ENCODE data around the gene IFNA5. TPM values are rescaled to one million over a fixed set of nuclear protein-coding genes. Genes with fewer than 3 reads are reported as not detected.

IFNA5 gene
- total and polyA plus RNA-seq, 2 of the 4 experiments (the other 2 are of a cell fraction), result not detected

DNA sequence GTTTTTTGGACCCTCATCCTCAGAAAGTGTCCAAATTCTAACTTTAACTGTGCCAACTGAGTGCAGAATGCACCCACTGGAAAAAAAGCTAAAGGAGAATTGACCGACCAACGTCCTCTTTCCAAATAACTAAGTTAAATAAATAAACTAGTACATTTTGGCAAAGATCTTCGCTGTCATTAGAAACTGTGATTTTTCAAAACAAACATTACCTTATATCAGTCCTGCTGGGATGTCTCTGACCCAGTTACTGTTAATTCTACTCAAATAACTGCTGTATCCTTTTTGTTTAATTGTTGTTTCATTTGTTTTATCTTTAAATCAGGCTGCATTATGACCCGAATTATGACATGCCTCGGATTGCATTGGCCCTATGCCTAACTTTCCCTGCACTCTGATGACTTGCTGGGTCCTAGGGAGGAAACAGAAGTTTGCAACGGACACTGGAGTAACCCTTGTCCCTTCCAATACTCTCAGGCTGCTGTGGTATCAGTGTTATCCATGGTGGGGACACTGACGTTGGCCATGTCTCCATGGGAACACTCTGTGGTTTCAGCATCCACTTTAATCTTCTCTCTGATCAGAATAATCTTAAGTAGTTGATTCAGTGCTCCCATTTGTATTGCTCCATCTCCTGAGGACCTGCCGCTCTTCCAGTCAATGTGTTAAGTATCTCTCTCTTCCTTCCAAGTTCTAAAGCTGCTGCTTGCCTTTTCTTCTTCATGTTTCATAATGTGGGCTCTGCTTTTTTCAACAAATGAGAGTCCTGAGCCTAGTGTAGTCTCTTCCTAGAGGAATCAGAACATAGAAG is 11.1 kb upstream of the IFNA5 start:
- no peak overlapping the region for H2BK5ac ChIP-seq (ENCODE audit: low read depth, low read length, poor library complexity, severe bottlenecking)
- H3K4ac ChIP-seq (ENCODE audit: low read depth, low read length), result no peak overlapping the region
- POLR2A ChIA-PET (ENCODE audit: unreplicated experiment), result no interaction called here
- H2AK9ac ChIP-seq (replicated peaks; ENCODE audit: low read depth, low read length, poor library complexity), result no peak overlapping the region
- peaks cover 6% of the 10 kb centered on the region for H3K27me3 ChIP-seq (ENCODE audit: control insufficient read depth, insufficient read depth, low read length)
- H2BK20ac ChIP-seq (ENCODE audit: low read depth, low read length), result no peak overlapping the region
- CTCF ChIA-PET, result no interaction called here
- H3K36me3 ChIP-seq (ENCODE audit: control insufficient read depth, insufficient read depth, low read length), result peaks cover 2% of the 10 kb centered on the region; the same call in 1 of the 2 replicates
- no peak overlapping the region for H4K5ac ChIP-seq (ENCODE audit: low read depth, low read length)
- 100% methylated on average over 1 of the region's 8 CpGs; no CpG with 5 or more reads in 1 of the 2 experiments for WGBS, 2 experiments (ENCODE audit: extremely low coverage in 2 of 2, insufficient read length in 1 of 2)
- no peak overlapping the region for H2AFZ ChIP-seq (replicated peaks; ENCODE audit: low read length, poor library complexity)
- no peak overlapping the region for H2BK15ac ChIP-seq (ENCODE audit: low read depth, low read length)
- intact Hi-C loops (cut with micrococcal nuclease), result no loop called here
- no peak overlapping the region for H3K18ac ChIP-seq (ENCODE audit: low read depth, low read length)
- ATAC-seq (ENCODE audit: low read depth) (no peak; the same call in 1 of the 2 replicates), DNase-seq (no peak)
- no peak overlapping the region for H3K4me2 ChIP-seq (ENCODE audit: low read depth, low read length)
- H3K23ac ChIP-seq (ENCODE audit: low read depth, low read length), result no peak overlapping the region
- no peak overlapping the region for H2AK5ac ChIP-seq (ENCODE audit: low read depth, low read length)
- H3K56ac ChIP-seq (ENCODE audit: extremely low read depth, insufficient read depth, low read length), result no peak overlapping the region
- dilution Hi-C loops (cut with HindIII; ENCODE audit: low sequenced_read_pairs, unreplicated experiment), result no loop called here
- H2BK120ac ChIP-seq (ENCODE audit: low read depth, low read length), result no peak overlapping the region
- no peak overlapping the region for H4K8ac ChIP-seq (ENCODE audit: low read depth in 2 of 2, low read length in 2 of 2)
- H3K4me3 ChIP-seq (ENCODE audit: insufficient read depth, low read depth, low read length), result no peak overlapping the region
- no peaks in the 10 kb centered on the region for H3K9me1 ChIP-seq (ENCODE audit: insufficient read depth, low read length)
- in situ Hi-C loops (cut with MboI; ENCODE audit: low sequenced_read_pairs), result loop anchor here (25.0 kb wide), 1 partner anchor 946 kb away; no protein-coding TSS in a partner anchor
- H3K27ac ChIP-seq (ENCODE audit: insufficient read depth, low read length), result no peak overlapping the region
- no peak overlapping the region for H4K91ac ChIP-seq (ENCODE audit: insufficient read depth, low read depth, low read length)
- H3K14ac ChIP-seq (replicated peaks; ENCODE audit: low read depth, low read length), result no peak overlapping the region
- no peaks in the 10 kb centered on the region; a peak in 1 of 4 replicates for H3K79me1 ChIP-seq (ENCODE audit: low read depth in 1 of 2, low read length in 2 of 2)
- BruUV-seq (replicated peaks), result no TSS peak
- no peaks in the 10 kb centered on the region for H3K9me3 ChIP-seq (ENCODE audit: control insufficient read depth, insufficient read depth, low read length)
- no peaks in the 10 kb centered on the region for H4K20me1 ChIP-seq (ENCODE audit: insufficient read depth, low read length)
- H3K9ac ChIP-seq (ENCODE audit: low read depth, low read length), result no peak overlapping the region
- H3K4me1 ChIP-seq (ENCODE audit: control insufficient read depth, insufficient read depth, low read length), result peaks cover 2% of the 10 kb centered on the region; the same call in 1 of the 2 replicates
- no peak for TF ChIP-seq MXI1 (IDR thresholded peaks at IDR 0.05; ENCODE audit: borderline replicate concordance, low read depth, low read length)
- TF ChIP-seq RAD21 (IDR thresholded peaks at IDR 0.05; ENCODE audit: low read length), result no peak
- no peak for TF ChIP-seq FOS (IDR thresholded peaks at IDR 0.05; ENCODE audit: low read depth, low read length)
- no peak for TF ChIP-seq SMC3 (IDR thresholded peaks at IDR 0.05; ENCODE audit: low read depth, low read length)
- TF ChIP-seq, protein P1, sequence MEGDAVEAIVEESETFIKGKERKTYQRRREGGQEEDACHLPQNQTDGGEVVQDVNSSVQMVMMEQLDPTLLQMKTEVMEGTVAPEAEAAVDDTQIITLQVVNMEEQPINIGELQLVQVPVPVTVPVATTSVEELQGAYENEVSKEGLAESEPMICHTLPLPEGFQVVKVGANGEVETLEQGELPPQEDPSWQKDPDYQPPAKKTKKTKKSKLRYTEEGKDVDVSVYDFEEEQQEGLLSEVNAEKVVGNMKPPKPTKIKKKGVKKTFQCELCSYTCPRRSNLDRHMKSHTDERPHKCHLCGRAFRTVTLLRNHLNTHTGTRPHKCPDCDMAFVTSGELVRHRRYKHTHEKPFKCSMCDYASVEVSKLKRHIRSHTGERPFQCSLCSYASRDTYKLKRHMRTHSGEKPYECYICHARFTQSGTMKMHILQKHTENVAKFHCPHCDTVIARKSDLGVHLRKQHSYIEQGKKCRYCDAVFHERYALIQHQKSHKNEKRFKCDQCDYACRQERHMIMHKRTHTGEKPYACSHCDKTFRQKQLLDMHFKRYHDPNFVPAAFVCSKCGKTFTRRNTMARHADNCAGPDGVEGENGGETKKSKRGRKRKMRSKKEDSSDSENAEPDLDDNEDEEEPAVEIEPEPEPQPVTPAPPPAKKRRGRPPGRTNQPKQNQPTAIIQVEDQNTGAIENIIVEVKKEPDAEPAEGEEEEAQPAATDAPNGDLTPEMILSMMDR (conservative IDR thresholded peaks at IDR 0.05; ENCODE audit: low read depth, low read length), result no peak
- TF ChIP-seq NFE2L2 (IDR thresholded peaks at IDR 0.05; ENCODE audit: low read depth, low read length), result no peak
- TF ChIP-seq, protein P2, sequence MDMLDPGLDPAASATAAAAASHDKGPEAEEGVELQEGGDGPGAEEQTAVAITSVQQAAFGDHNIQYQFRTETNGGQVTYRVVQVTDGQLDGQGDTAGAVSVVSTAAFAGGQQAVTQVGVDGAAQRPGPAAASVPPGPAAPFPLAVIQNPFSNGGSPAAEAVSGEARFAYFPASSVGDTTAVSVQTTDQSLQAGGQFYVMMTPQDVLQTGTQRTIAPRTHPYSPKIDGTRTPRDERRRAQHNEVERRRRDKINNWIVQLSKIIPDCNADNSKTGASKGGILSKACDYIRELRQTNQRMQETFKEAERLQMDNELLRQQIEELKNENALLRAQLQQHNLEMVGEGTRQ (IDR thresholded peaks at IDR 0.05; ENCODE audit: low read depth, low read length), result no peak
- no peak for TF ChIP-seq POLR2A (IDR thresholded peaks at IDR 0.05; ENCODE audit: low read depth, low read length)
- no peak for TF ChIP-seq BHLHE40 (IDR thresholded peaks at IDR 0.05; ENCODE audit: low read depth, low read length)
- no peak for TF ChIP-seq MAFK (IDR thresholded peaks at IDR 0.05; ENCODE audit: low read depth, low read length)
- no peak for TF ChIP-seq CHD1 (IDR thresholded peaks at IDR 0.05; ENCODE audit: low read depth, low read length)
- TF ChIP-seq, protein P3, sequence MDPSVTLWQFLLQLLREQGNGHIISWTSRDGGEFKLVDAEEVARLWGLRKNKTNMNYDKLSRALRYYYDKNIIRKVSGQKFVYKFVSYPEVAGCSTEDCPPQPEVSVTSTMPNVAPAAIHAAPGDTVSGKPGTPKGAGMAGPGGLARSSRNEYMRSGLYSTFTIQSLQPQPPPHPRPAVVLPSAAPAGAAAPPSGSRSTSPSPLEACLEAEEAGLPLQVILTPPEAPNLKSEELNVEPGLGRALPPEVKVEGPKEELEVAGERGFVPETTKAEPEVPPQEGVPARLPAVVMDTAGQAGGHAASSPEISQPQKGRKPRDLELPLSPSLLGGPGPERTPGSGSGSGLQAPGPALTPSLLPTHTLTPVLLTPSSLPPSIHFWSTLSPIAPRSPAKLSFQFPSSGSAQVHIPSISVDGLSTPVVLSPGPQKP (IDR thresholded peaks at IDR 0.05; ENCODE audit: borderline replicate concordance, low read depth, low read length), result no peak
- TF ChIP-seq RFX5 (IDR thresholded peaks at IDR 0.05; ENCODE audit: low read depth, low read length), result no peak
- no peak for TF ChIP-seq CEBPB (IDR thresholded peaks at IDR 0.05; ENCODE audit: low read depth, low read length)
- TF ChIP-seq RCOR1 (IDR thresholded peaks at IDR 0.05; ENCODE audit: insufficient replicate concordance, low read length), result no peak

Measured in IMR-90 (cell line).